Cardiac fibroblast (primary cell): Measurements from ENCODE around the gene BMPR2.
"Not testable (repeated sequence)": the region's sequence is repeated elsewhere in the genome, so short reads cannot be mapped to it uniquely, and the experiment has no call there.

Experiments used
- DNase-seq, 2 donors: peaks; one replicate each; pipeline versions ENCODE4 v3.0.0 to v3.0.0-alpha.2; 2010; ENCODE audit warnings: low read depth in 2 of 2
- H3K4me3 ChIP-seq, 2 donors: replicated peaks in 1 of 2; 1 replicate in 1 of 2; 2 replicates in 1 of 2; pipeline ENCODE4 v1.5.1; 2011; ENCODE audit warnings: low read depth in 2 of 2, low read length in 2 of 2, mild to moderate bottlenecking in 2 of 2, moderate library complexity in 1 of 2
- TF ChIP-seq, protein P1 (sequence below): IDR thresholded peaks from one replicate; pipeline ENCODE4 v1.5.1; 2011; ENCODE audit warnings: low read depth, mild to moderate bottlenecking, low read length, inconsistent platforms

Gene BMPR2

GRCh38 chr2:202495230-202495604 lies 119.1 kb downstream of the BMPR2 start:
- no peak overlapping the region for H3K4me3 ChIP-seq
- TF ChIP-seq, protein P1, sequence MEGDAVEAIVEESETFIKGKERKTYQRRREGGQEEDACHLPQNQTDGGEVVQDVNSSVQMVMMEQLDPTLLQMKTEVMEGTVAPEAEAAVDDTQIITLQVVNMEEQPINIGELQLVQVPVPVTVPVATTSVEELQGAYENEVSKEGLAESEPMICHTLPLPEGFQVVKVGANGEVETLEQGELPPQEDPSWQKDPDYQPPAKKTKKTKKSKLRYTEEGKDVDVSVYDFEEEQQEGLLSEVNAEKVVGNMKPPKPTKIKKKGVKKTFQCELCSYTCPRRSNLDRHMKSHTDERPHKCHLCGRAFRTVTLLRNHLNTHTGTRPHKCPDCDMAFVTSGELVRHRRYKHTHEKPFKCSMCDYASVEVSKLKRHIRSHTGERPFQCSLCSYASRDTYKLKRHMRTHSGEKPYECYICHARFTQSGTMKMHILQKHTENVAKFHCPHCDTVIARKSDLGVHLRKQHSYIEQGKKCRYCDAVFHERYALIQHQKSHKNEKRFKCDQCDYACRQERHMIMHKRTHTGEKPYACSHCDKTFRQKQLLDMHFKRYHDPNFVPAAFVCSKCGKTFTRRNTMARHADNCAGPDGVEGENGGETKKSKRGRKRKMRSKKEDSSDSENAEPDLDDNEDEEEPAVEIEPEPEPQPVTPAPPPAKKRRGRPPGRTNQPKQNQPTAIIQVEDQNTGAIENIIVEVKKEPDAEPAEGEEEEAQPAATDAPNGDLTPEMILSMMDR = no peak

GRCh38 chr2:202496835-202497472 lies 120.8 kb downstream of the BMPR2 start:
- H3K4me3 ChIP-seq, DNase-seq: not testable (repeated sequence)

More at GRCh38 chr2:202495230-202495604, 119.1 kb downstream of the BMPR2 start:
- DNase-seq = no peak

- DNase-seq, H3K4me3 ChIP-seq: not testable (repeated sequence)
Observed at GRCh38 chr2:202497473-202497866, 121.3 kb downstream of the BMPR2 start.

- H3K4me3 ChIP-seq, DNase-seq: not testable (repeated sequence)
Observed at GRCh38 chr2:202499841-202500240, 123.7 kb downstream of the BMPR2 start.

- not testable (repeated sequence) for H3K4me3 ChIP-seq, DNase-seq
Observed at GRCh38 chr2:202503276-202503675, 127.1 kb downstream of the BMPR2 start.

GRCh38 chr2:202508686-202509085 lies 132.6 kb downstream of the BMPR2 start:
- TF ChIP-seq, protein P1 = no peak
- no peak overlapping the region for H3K4me3 ChIP-seq
- peak in 1 of 2 donors; percentile 23 for DNase-seq

GRCh38 chr2:202510911-202511310 lies 134.8 kb downstream of the BMPR2 start:
- H3K4me3 ChIP-seq = no peak overlapping the region
- peak; percentile 79 to 84 for DNase-seq
- TF ChIP-seq, protein P1 = no peak

GRCh38 chr2:202512176-202512575 lies 136.0 kb downstream of the BMPR2 start:
- TF ChIP-seq, protein P1 = no peak
- DNase-seq = no peak
- H3K4me3 ChIP-seq = no peak overlapping the region

GRCh38 chr2:202514732-202515131 lies 138.6 kb downstream of the BMPR2 start:
- TF ChIP-seq, protein P1 = no peak
- DNase-seq = no peak

More at GRCh38 chr2:202514732-202515131, 138.6 kb downstream of the BMPR2 start:
- no peak overlapping the region for H3K4me3 ChIP-seq
